ENCODE measurements around the gene SUN3.

The SUN3 gene

GRCh38 chr7:48028938-48029337 lies at the start of gene SUN3:
Gene SUN3 (minus strand): TSS chr7:48029107. CDS start chr7:48028938, 169 bp downstream.
- DNase-seq = no peak

GRCh38 chr7:48078470-48078869 lies 49.6 kb upstream of the SUN3 start:
- DNase-seq = peak; percentile 17

- DNase-seq = no peak
Observed at GRCh38 chr7:48077423-48077822, 48.5 kb upstream of the SUN3 start.

GRCh38 chr7:48074204-48074654 lies 45.3 kb upstream of the SUN3 start:
- DNase-seq = no peak

DNA sequence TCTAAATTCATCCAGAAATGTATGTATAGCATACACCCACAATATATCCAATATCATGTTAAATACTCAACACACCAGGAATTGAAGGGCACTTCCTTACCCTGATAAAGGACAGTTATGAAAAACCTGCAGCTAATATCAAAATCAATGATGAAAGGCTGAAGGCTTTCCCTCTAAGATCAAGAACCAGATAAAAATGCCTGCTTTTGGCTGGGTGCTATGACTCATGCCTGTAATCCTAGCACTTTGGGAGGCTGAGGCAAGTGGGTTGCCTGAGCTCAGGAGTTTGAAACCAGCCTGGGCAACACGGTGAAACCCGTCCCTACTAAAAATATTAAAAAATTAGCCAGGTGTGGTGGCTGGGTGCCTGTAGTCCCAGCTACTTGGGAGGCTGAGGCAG lies 38.6 kb upstream of the SUN3 start:
- DNase-seq = no peak

DNA sequence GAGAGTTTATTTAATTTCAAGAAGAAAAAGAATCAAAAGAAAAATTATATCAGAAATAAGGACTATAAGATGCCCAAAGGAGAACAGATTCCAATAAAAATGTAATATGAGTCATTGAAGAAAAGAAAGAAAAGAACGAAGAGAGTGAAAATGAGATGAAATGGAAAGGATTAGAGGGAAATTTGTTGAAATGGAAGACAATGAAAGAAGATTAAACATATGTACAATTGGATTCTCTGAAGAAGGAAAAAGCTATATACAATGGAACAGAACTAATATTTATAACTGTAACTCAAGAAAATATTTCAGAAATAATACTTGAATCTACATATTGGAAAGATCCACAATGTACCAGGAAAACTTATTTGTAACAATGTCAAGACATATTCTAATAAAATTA lies 35.1 kb upstream of the SUN3 start:
- DNase-seq = no peak

- DNase-seq = no peak
Observed at GRCh38 chr7:48059706-48060105, 30.8 kb upstream of the SUN3 start.

- DNase-seq = no peak
Observed at GRCh38 chr7:48058990-48059389, 30.1 kb upstream of the SUN3 start.

DNA sequence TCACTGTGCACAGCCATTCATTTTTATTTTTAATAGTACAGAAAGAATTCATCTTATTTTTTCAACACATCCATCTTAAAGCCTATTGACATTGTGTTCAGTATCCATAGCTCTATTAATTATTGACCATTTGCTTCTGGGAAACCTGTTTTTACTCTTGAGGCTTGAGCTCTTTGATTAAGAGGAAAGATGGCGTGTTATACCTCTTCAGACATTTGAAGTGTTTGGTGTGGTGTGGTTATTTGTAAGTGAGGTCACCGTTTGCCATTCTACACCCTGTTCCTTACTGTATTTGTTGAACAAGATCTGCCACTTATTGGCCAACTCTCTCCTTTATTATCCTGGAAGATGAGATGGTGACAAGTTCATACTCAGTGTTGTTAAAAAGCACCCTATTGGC lies 24.8 kb upstream of the SUN3 start:
- DNase-seq = no peak

DNA sequence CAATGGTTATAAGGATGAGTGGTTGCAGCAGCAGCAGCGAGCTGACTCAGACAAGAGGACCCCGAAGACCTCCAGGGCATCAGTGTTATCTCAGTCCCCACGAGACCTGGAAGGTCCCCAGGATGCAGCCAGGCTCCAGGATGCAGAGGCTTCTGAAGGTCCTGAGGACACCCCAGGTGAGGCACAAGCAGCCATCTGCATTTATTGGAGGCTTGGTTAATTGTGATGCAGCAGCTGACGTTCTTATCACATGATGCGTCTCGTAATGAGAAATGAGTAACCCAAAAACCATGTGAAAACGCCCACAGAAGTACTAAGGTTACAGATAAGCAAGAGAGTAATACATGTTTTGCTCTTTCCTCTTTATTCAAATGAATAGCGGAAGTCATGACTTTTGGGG lies 23.8 kb upstream of the SUN3 start:
- no peak for DNase-seq

DNA sequence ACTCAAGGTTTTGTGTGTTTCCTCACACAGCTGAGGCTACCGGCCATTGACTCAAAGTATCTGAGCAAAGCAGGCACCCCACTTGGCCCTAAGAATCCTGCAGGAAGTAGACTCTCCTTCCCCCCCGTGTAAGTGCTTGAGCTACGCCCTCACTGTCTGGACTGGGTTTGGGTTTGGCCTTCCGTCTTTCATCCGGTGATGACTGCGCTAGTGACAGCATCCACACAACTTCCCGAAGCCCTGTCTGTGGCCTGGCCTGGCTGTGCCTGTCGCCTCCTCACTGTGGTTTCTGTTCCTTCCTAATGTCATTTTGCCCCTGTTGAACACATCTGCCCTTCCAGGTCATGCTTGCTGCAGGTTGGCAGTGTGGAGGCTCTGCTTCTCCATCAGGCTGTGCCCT lies 20.9 kb upstream of the SUN3 start:
- DNase-seq = no peak

- DNase-seq = no peak
Observed at GRCh38 chr7:48048113-48048512, 19.2 kb upstream of the SUN3 start.

- DNase-seq = no peak
Observed at GRCh38 chr7:48046458-48046857, 17.6 kb upstream of the SUN3 start.

DNA sequence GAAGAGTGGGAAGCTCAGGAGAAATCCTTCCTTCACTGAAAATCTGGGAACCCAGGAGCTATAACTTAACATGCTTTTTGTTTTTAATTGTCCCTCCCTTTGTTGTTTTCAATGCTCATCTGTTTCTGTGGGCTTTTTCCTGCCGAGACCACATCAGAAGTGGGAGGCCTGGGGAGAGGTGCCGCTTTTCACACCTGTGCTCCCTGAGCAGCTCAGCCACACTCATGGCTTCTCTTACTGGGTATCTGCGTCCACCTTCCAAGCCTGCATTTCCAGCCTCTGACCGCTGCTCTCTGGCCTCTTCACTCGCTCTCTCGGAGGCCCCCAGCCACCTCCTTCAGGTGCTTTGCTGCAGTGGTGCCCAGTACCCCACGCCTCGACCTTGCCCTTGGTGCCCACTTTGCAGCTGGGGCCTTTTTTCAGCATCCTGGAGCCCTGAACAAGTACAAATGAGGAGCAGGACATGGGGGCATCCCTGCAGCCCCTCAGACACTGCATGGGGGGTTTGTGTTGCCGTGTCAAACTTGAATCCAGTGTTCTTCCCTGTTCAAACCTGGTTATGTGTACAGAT lies 16.4 kb upstream of the SUN3 start:
- no peak for DNase-seq

DNA sequence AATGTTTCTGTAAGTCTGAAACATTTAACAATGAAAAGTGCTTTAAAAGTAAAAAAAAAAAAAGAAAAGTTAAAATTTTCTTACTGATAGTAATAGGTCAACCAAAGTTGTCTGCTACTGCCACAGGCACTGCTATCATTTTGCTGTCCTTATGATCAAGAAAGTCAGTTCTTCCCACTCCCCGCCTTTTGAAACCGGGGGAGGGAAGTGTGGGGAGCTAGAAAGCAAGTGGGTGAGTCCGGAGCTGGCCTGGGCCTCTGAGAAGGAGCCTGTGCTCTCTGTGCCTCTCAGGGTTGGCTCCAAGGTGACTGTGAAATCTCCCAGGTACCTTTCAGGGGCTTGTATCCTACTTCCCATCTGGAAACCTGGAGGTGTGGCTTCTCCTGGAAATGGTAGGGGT lies 13.7 kb upstream of the SUN3 start:
- no peak for DNase-seq

GRCh38 chr7:48042216-48042615 lies 13.3 kb upstream of the SUN3 start:
- DNase-seq = no peak

DNA sequence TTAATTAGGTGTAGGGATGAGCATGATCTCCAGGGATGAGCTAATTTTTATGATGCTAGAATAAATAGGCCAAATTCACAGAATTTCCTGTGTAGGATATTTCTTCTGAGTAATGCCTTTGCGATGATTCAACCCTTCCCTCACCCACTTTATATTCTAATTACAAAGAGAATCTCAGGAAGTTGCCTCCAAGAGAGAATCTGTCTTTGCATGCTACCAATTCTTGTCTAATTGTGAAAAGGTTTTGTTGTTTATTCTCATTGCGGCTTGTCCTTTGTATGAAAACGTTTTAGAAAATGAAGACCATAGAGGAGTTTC lies 12.7 kb upstream of the SUN3 start:
- no peak for DNase-seq

GRCh38 chr7:48040944-48041652 lies 12.2 kb upstream of the SUN3 start:
- DNase-seq = no peak

DNA sequence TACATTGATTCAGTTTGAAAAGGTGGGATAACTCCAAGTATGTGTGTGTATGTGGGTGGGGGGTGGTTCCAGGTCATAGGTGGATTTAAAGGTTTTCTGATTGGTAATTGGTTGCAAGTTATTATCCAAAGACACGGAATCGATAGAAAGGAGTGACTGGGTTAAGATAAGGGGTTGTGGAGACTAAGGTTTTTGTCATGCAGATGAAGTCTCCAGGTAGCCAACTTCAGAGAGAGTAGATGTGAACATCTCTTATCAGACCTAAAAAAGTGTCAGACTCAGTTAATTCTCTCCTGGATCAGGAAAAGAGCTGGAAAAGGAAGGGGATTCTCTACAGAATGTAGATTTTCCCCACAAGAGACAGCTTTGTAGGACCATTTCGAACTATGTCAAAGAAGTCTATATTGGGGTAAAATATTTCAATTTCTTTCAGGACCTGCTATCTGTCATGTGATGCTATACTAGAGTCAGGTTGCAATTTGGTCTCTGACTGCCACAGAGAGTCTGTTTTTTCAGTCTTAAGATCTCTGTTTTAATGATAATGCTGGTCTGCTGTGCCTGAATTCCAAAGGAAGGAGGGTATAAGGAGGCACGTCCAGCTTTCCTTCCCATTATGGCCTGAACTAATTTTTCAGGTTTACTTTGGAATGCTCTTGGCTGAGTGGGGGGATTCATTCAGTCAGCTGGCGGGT lies 10.1 kb upstream of the SUN3 start:
- no peak for DNase-seq

- DNase-seq = no peak
Observed at GRCh38 chr7:48035967-48036478, 7.1 kb upstream of the SUN3 start.

- DNase-seq = peak; percentile 66
Observed at GRCh38 chr7:48035301-48035966, 6.5 kb upstream of the SUN3 start, which contains the start of gene C7orf57. Gene C7orf57 (plus strand): TSS chr7:48035543. CDS start chr7:48036309, 766 bp downstream.

DNA sequence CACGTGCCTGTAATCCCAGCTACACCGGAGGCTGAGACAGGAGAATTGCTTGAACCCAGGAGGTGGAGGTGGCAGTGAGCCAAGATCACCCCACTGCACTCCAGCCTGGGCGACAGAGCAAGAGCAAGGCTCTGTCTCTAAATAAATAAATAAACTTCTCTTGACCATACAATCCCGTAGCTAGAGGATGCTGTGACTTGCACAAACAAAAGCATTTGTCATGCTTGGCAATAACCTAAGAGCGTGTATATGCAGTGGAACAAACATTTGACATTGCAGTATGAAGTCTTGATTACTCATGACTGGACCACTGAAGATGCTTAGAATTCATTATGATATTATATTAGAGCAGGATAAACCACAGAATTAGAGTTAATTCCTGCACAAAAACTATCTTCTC lies 5.0 kb upstream of the SUN3 start:
- DNase-seq = no peak

DNA sequence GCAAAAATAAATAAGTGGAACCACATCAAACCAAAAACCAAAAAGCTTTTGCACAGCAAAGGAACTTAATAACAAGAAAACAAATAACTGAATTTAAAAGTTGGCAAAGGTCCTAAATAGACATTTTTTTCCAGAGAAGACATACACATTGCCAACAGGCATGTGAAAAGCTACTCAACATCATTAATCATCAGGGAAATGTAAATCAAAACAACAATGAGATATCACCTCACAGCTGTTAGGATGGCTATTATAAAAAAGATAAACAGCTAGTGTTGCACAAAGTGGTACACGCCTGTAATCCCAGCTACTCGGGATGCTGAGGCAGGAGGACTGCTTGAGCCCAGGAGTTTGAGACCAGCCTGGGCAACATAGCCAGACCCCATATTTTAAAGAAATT lies 2.2 kb upstream of the SUN3 start:
- no peak for DNase-seq

DNA sequence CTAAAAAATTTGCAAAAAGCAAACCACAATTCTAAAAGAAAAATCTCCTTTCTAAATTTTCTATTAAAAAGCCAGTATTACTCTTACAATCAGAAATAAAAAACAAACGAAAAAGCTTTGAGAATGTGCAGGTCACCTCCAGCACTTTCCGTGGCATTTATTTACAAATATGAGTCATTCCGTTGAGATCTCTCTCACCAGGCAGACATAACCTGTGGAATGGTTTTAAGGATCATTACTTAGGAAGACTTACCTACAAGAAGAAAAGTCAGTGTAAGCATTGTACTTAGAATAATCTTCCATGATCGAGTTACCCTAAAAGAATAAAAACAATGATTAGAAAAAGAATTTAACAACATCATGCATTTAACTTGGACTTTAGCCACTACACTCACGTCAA lies 3.3 kb downstream of the SUN3 start:
- DNase-seq = no peak
